PC-9 (cell line): ENCODE results near the gene C2CD5.

Experiments
- CTCF ChIP-seq: fragments of 200-600 bp; sonication (generic); conservative IDR thresholded peaks from 2 replicates; pipeline ENCODE4 v1.6.1; 2017; ENCODE audit warnings: mixed run types, antibody characterized with exemption, mild to moderate bottlenecking, moderate library complexity
- EZH2 ChIP-seq: fragments of 200-600 bp; sonication (generic); IDR thresholded peaks from 2 replicates; pipeline ENCODE4 v1.8.0; 2017; ENCODE audit warnings: antibody characterized with exemption, low read depth

GRCh38 chr12:22453511-22453910 is 90.8 kb downstream of the C2CD5 start:
- TF ChIP-seq CTCF (no peak), EZH2 (no peak)
